ENCODE data around the gene MRPL51.
"Not testable (repeated sequence)": the region's sequence is repeated elsewhere in the genome, so short reads cannot be mapped to it uniquely, and the experiment has no call there.

MRPL51 gene

GRCh38 chr12:6489449-6489848 lies 3.6 kb downstream of the MRPL51 start:
- Histone ChIP-seq H3K36me3 (ENCODE audit: control insufficient read depth in 2 of 2, insufficient read depth in 2 of 2, low read length in 2 of 2) (peaks cover 0 to 7% of the 10 kb centered on the region in 2 donors), H3K27ac (ENCODE audit: low read depth in 2 of 2, low read length in 2 of 2) (no peak overlapping the region), H3K4me3 (ENCODE audit: low read length in 2 of 2) (no peak overlapping the region), H3K27me3 (ENCODE audit: control insufficient read depth in 2 of 2, insufficient read depth in 2 of 2, low read length in 2 of 2) (no peaks in the 10 kb centered on the region), H3K9me3 (ENCODE audit: control insufficient read depth in 2 of 2, low read length in 2 of 2) (no peaks in the 10 kb centered on the region), H3K4me1 (ENCODE audit: control insufficient read depth in 2 of 2, insufficient read depth in 2 of 2, low read length in 2 of 2) (peaks cover 1 to 3% of the 10 kb centered on the region in 2 donors), H3K9ac (ENCODE audit: low read depth in 1 of 2, low read length in 2 of 2) (no peak overlapping the region)

GRCh38 chr12:6488240-6488639 lies 4.8 kb downstream of the MRPL51 start:
- Histone ChIP-seq H3K9ac (ENCODE audit: low read depth in 1 of 2, low read length in 2 of 2) (no peak overlapping the region), H3K27ac (ENCODE audit: low read depth in 2 of 2, low read length in 2 of 2) (no peak overlapping the region)

GRCh38 chr12:6478416-6478815 lies 14.6 kb downstream of the MRPL51 start:
- H3K4me3 ChIP-seq (ENCODE audit: low read length in 2 of 2): no peak overlapping the region
- H3K9me3 ChIP-seq (ENCODE audit: control insufficient read depth in 2 of 2, low read length in 2 of 2): no peaks in the 10 kb centered on the region
- H3K36me3 ChIP-seq (ENCODE audit: control insufficient read depth in 2 of 2, insufficient read depth in 2 of 2, low read length in 2 of 2): no peaks in the 10 kb centered on the region
- H3K9ac ChIP-seq (ENCODE audit: low read depth in 1 of 2, low read length in 2 of 2): no peak overlapping the region
- H3K27ac ChIP-seq (ENCODE audit: low read depth in 2 of 2, low read length in 2 of 2): no peak overlapping the region
- no peaks in the 10 kb centered on the region for H3K27me3 ChIP-seq (ENCODE audit: control insufficient read depth in 2 of 2, insufficient read depth in 2 of 2, low read length in 2 of 2)
- no peaks in the 10 kb centered on the region for H3K4me1 ChIP-seq (ENCODE audit: control insufficient read depth in 2 of 2, insufficient read depth in 2 of 2, low read length in 2 of 2)

More at GRCh38 chr12:6488240-6488639, 4.8 kb downstream of the MRPL51 start:
- no peaks in the 10 kb centered on the region for H3K9me3 ChIP-seq (ENCODE audit: control insufficient read depth in 2 of 2, low read length in 2 of 2)
- H3K4me3 ChIP-seq (ENCODE audit: low read length in 2 of 2): no peak overlapping the region
- peaks cover 0 to 7% of the 10 kb centered on the region in 2 donors for H3K36me3 ChIP-seq (ENCODE audit: control insufficient read depth in 2 of 2, insufficient read depth in 2 of 2, low read length in 2 of 2)
- H3K27me3 ChIP-seq (ENCODE audit: control insufficient read depth in 2 of 2, insufficient read depth in 2 of 2, low read length in 2 of 2): no peaks in the 10 kb centered on the region
- H3K4me1 ChIP-seq (ENCODE audit: control insufficient read depth in 2 of 2, insufficient read depth in 2 of 2, low read length in 2 of 2): no peaks in the 10 kb centered on the region

GRCh38 chr12:6477601-6478377 lies 15.3 kb downstream of the MRPL51 start:
- H3K9ac ChIP-seq (ENCODE audit: low read depth in 1 of 2, low read length in 2 of 2); H3K27me3 ChIP-seq (ENCODE audit: control insufficient read depth in 2 of 2, insufficient read depth in 2 of 2, low read length in 2 of 2); H3K27ac ChIP-seq (ENCODE audit: low read depth in 2 of 2, low read length in 2 of 2); H3K9me3 ChIP-seq (ENCODE audit: control insufficient read depth in 2 of 2, low read length in 2 of 2); H3K4me3 ChIP-seq (ENCODE audit: low read length in 2 of 2); H3K4me1 ChIP-seq (ENCODE audit: control insufficient read depth in 2 of 2, insufficient read depth in 2 of 2, low read length in 2 of 2); H3K36me3 ChIP-seq (ENCODE audit: control insufficient read depth in 2 of 2, insufficient read depth in 2 of 2, low read length in 2 of 2): not testable (repeated sequence)

GRCh38 chr12:6476489-6476888 lies 16.6 kb downstream of the MRPL51 start:
- H3K27ac ChIP-seq (ENCODE audit: low read depth in 2 of 2, low read length in 2 of 2): no peak overlapping the region

GRCh38 chr12:6475233-6475975 lies 17.7 kb downstream of the MRPL51 start:
- H3K9me3 ChIP-seq (ENCODE audit: control insufficient read depth in 2 of 2, low read length in 2 of 2); H3K27me3 ChIP-seq (ENCODE audit: control insufficient read depth in 2 of 2, insufficient read depth in 2 of 2, low read length in 2 of 2); H3K36me3 ChIP-seq (ENCODE audit: control insufficient read depth in 2 of 2, insufficient read depth in 2 of 2, low read length in 2 of 2); H3K4me1 ChIP-seq (ENCODE audit: control insufficient read depth in 2 of 2, insufficient read depth in 2 of 2, low read length in 2 of 2); H3K27ac ChIP-seq (ENCODE audit: low read depth in 2 of 2, low read length in 2 of 2); H3K9ac ChIP-seq (ENCODE audit: low read depth in 1 of 2, low read length in 2 of 2); H3K4me3 ChIP-seq (ENCODE audit: low read length in 2 of 2): not testable (repeated sequence)

More at GRCh38 chr12:6476489-6476888, 16.6 kb downstream of the MRPL51 start:
- Histone ChIP-seq H3K9ac (ENCODE audit: low read depth in 1 of 2, low read length in 2 of 2) (no peak overlapping the region), H3K36me3 (ENCODE audit: control insufficient read depth in 2 of 2, insufficient read depth in 2 of 2, low read length in 2 of 2) (no peaks in the 10 kb centered on the region), H3K4me1 (ENCODE audit: control insufficient read depth in 2 of 2, insufficient read depth in 2 of 2, low read length in 2 of 2) (no peaks in the 10 kb centered on the region), H3K4me3 (ENCODE audit: low read length in 2 of 2) (no peak overlapping the region), H3K9me3 (ENCODE audit: control insufficient read depth in 2 of 2, low read length in 2 of 2) (no peaks in the 10 kb centered on the region), H3K27me3 (ENCODE audit: control insufficient read depth in 2 of 2, insufficient read depth in 2 of 2, low read length in 2 of 2) (no peaks in the 10 kb centered on the region)

- no peak overlapping the region for H3K9ac ChIP-seq (ENCODE audit: low read depth in 1 of 2, low read length in 2 of 2)
- H3K27me3 ChIP-seq (ENCODE audit: control insufficient read depth in 2 of 2, insufficient read depth in 2 of 2, low read length in 2 of 2): no peaks in the 10 kb centered on the region
- no peaks in the 10 kb centered on the region for H3K9me3 ChIP-seq (ENCODE audit: control insufficient read depth in 2 of 2, low read length in 2 of 2)
- no peak overlapping the region for H3K4me3 ChIP-seq (ENCODE audit: low read length in 2 of 2)
- H3K4me1 ChIP-seq (ENCODE audit: control insufficient read depth in 2 of 2, insufficient read depth in 2 of 2, low read length in 2 of 2): peaks cover 11 to 30% of the 10 kb centered on the region in 2 donors
- no peak overlapping the region for H3K27ac ChIP-seq (ENCODE audit: low read depth in 2 of 2, low read length in 2 of 2)
- H3K36me3 ChIP-seq (ENCODE audit: control insufficient read depth in 2 of 2, insufficient read depth in 2 of 2, low read length in 2 of 2): no peaks in the 10 kb centered on the region
Measured at GRCh38 chr12:6472491-6472890, 20.6 kb downstream of the MRPL51 start.

- no peaks in the 10 kb centered on the region for H3K9me3 ChIP-seq (ENCODE audit: control insufficient read depth in 2 of 2, low read length in 2 of 2)
- no peaks in the 10 kb centered on the region for H3K27me3 ChIP-seq (ENCODE audit: control insufficient read depth in 2 of 2, insufficient read depth in 2 of 2, low read length in 2 of 2)
- H3K4me3 ChIP-seq (ENCODE audit: low read length in 2 of 2): no peak overlapping the region
- H3K27ac ChIP-seq (ENCODE audit: low read depth in 2 of 2, low read length in 2 of 2): no peak overlapping the region
- H3K9ac ChIP-seq (ENCODE audit: low read depth in 1 of 2, low read length in 2 of 2): no peak overlapping the region
- H3K4me1 ChIP-seq (ENCODE audit: control insufficient read depth in 2 of 2, insufficient read depth in 2 of 2, low read length in 2 of 2): peaks cover 13 to 30% of the 10 kb centered on the region in 2 donors
- no peaks in the 10 kb centered on the region for H3K36me3 ChIP-seq (ENCODE audit: control insufficient read depth in 2 of 2, insufficient read depth in 2 of 2, low read length in 2 of 2)
Measured at GRCh38 chr12:6471989-6472360, 21.1 kb downstream of the MRPL51 start.

- Histone ChIP-seq H3K4me1 (ENCODE audit: control insufficient read depth in 2 of 2, insufficient read depth in 2 of 2, low read length in 2 of 2) (peaks cover 16 to 30% of the 10 kb centered on the region in 2 donors), H3K9me3 (ENCODE audit: control insufficient read depth in 2 of 2, low read length in 2 of 2) (no peaks in the 10 kb centered on the region), H3K9ac (ENCODE audit: low read depth in 1 of 2, low read length in 2 of 2) (peak within 1 kb of the TSS; percentile 79 to 87), H3K4me3 (ENCODE audit: low read length in 2 of 2) (peak within 1 kb of the TSS; percentile 75 to 85), H3K27me3 (ENCODE audit: control insufficient read depth in 2 of 2, insufficient read depth in 2 of 2, low read length in 2 of 2) (no peaks in the 10 kb centered on the region), H3K36me3 (ENCODE audit: control insufficient read depth in 2 of 2, insufficient read depth in 2 of 2, low read length in 2 of 2) (peaks cover 8 to 11% of the 10 kb centered on the region in 2 donors), H3K27ac (ENCODE audit: low read depth in 2 of 2, low read length in 2 of 2) (peak within 1 kb of the TSS; percentile 97)
Measured at GRCh38 chr12:6470375-6471163, 22.5 kb downstream of the MRPL51 start, which contains the start of gene VAMP1. VAMP1 (minus strand) TSS chr12:6470677; CDS start chr12:6470531, 146 bp downstream.
